ENCODE measurements around the gene MGAT3. TPM values are rescaled to one million over a fixed set of nuclear protein-coding genes. Genes with fewer than 3 reads are reported as not detected.

Gene MGAT3
- total and polyA plus RNA-seq, 2 of the 13 experiments (the other 11 are each of a cell fraction or from before 2014, with no cell fraction given), result 0.11 to 0.15 TPM

- TF ChIP-seq HMGXB4 (CRISPR knock-in tag; IDR thresholded peaks at IDR 0.05; ENCODE audit: borderline replicate concordance in 1 of 2, low read depth in 1 of 2) (peak in 1 of 2 experiments; percentile 82; a peak in 2 of 4 replicates), CCDC6 (CRISPR knock-in tag; IDR thresholded peaks at IDR 0.05) (peak; percentile 75; the same call in 1 of the 2 replicates), ZSCAN29 (CRISPR knock-in tag; conservative IDR thresholded peaks at IDR 0.05) (0 out of 2 replicates have a peak, but pooled peaks have one; percentile 49), CREBL2 (CRISPR knock-in tag; IDR thresholded peaks at IDR 0.05; ENCODE audit: borderline replicate concordance) (no peak), YY1 (IDR thresholded peaks at IDR 0.05; ENCODE audit: insufficient read depth, insufficient replicate concordance, low read depth, low read length) (no peak), IKZF4 (CRISPR knock-in tag; IDR thresholded peaks at IDR 0.05; ENCODE audit: borderline replicate concordance, low read depth, not compliant biosample characterization) (peak; percentile 34), ZNF451 (CRISPR knock-in tag; IDR thresholded peaks at IDR 0.05) (no peak), IRF1 (CRISPR knock-in tag; IDR thresholded peaks at IDR 0.05; ENCODE audit: low read depth) (no peak), MTERF4 (CRISPR knock-in tag; IDR thresholded peaks at IDR 0.05) (0 out of 2 replicates have a peak, but pooled peaks have one; percentile 1), JUN (CRISPR knock-in tag; IDR thresholded peaks at IDR 0.05) (0 out of 2 replicates have a peak, but pooled peaks have one; percentile 35), NRL (CRISPR knock-in tag; IDR thresholded peaks at IDR 0.05; ENCODE audit: borderline replicate concordance) (no peak; the same call in 1 of the 2 replicates), ZC3H13 (CRISPR knock-in tag; IDR thresholded peaks at IDR 0.05) (peak; percentile 17; the same call in 1 of the 2 replicates), ELF1 (CRISPR knock-in tag; IDR thresholded peaks at IDR 0.05) (no peak), HNF1A (IDR thresholded peaks at IDR 0.05; ENCODE audit: low read depth) (no peak), HNF1A (CRISPR knock-in tag; IDR thresholded peaks at IDR 0.05; ENCODE audit: borderline replicate concordance) (no peak), RORA (CRISPR knock-in tag; IDR thresholded peaks at IDR 0.05) (no peak), SOX5 (CRISPR knock-in tag; IDR thresholded peaks at IDR 0.05; ENCODE audit: borderline replicate concordance) (no peak), SPEN (CRISPR knock-in tag; IDR thresholded peaks at IDR 0.05; ENCODE audit: low read depth) (peak; percentile 13), ZNF17 (CRISPR knock-in tag; IDR thresholded peaks at IDR 0.05) (no peak), ATF7-NPFF (CRISPR knock-in tag; IDR thresholded peaks at IDR 0.05; ENCODE audit: low read depth) (peak; percentile 81), HOXA3 (CRISPR knock-in tag; IDR thresholded peaks at IDR 0.05) (no peak), ZSCAN22 (CRISPR knock-in tag; IDR thresholded peaks at IDR 0.05) (no peak)
Observed at GRCh38 chr22:39519681-39520225, 62.9 kb downstream of the MGAT3 start (continued).
